H1 (cell line): ENCODE results near the gene RAB40A. TPM values are rescaled to one million over a fixed set of nuclear protein-coding genes. Genes with fewer than 3 reads are reported as not detected.

Experiments used
- CBX8 ChIP-seq: fragments of 300-800, 300-1000 bp; sonication (generic); IDR thresholded peaks from 2 replicates; pipeline ENCODE4 v1.7.1; 2016; ENCODE audit warnings: low read depth, low read length, borderline replicate concordance
- EP300 ChIP-seq, 2 experiments: IDR thresholded peaks; 1 replicate in 1 of 2; 2 replicates in 1 of 2; pipeline ENCODE4 v1.6.1; 2011 to 2012; ENCODE audit warnings: low read depth in 2 of 2, low read length in 2 of 2, mild to moderate bottlenecking in 2 of 2, borderline replicate concordance in 1 of 2, inconsistent platforms in 1 of 2, moderate library complexity in 1 of 2
- HDAC2 ChIP-seq, 2 experiments: fragments of 300-600 bp in 1 of 2; sonication (generic) in 1 of 2; IDR thresholded peaks; 2 replicates each; pipeline ENCODE4 v1.6.1; 2011 to 2012; ENCODE audit warnings: low read depth in 2 of 2, low read length in 2 of 2, mild to moderate bottlenecking in 2 of 2, moderate library complexity in 2 of 2, borderline replicate concordance in 1 of 2, inconsistent platforms in 1 of 2
- JUN ChIP-seq: IDR thresholded peaks from 2 replicates; pipeline ENCODE4 v1.6.1; 2011; ENCODE audit warnings: low read depth, mild to moderate bottlenecking, improper control_type of control experiment, low read length
- KDM1A ChIP-seq: fragments of 200-600, 300-600 bp; sonication (generic); IDR thresholded peaks from 2 replicates; pipeline ENCODE4 v1.7.1; 2016; ENCODE audit warnings: mild to moderate bottlenecking, low read length, borderline replicate concordance
- RFX5 ChIP-seq: IDR thresholded peaks from 2 replicates; pipeline ENCODE4 v1.6.1; 2011; ENCODE audit warnings: low read depth, low read length, improper control_type of control experiment, borderline replicate concordance
- RNF2 ChIP-seq: fragments of 200-900, 300-1000 bp; sonication (generic); IDR thresholded peaks from 2 replicates; pipeline ENCODE4 v1.7.1; 2016; ENCODE audit warnings: borderline replicate concordance, low read depth, mild to moderate bottlenecking, antibody characterized with exemption, low read length; ENCODE audit not compliant: poor library complexity, severe bottlenecking; ENCODE audit errors: missing control alignments
- SP2 ChIP-seq: IDR thresholded peaks from 2 replicates; pipeline ENCODE4 v1.6.1; 2012; ENCODE audit warnings: mild to moderate bottlenecking, low read length, inconsistent platforms
- polyA plus RNA-seq, 7 experiments: library from polyadenylated mRNA; depleted of rRNA in 3 of 7; stranded (reverse) in 5 of 7; unstranded in 2 of 7; fragments of >200 nt in 5 of 7; fragments of 200-250 nt in 2 of 7; gene quantifications; 1 replicate in 5 of 7; 2 replicates in 1 of 7; 4 replicates in 1 of 7; pipeline versions ENCODE4 v1.2.1 to v1.2.3, GENCODE V29; 2011 to 2013; ENCODE audit warnings: missing spikeins in 2 of 7, mixed read lengths in 2 of 7
- total RNA-seq: library from RNA; stranded (reverse); fragmentation: NEBNext Ultra II Directional; extraction: Animal tissue kit (Norgen Biotek cat#: 25700); gene quantifications from 2 replicates; pipeline ENCODE4 v1.2.1, GENCODE V29; 2021
- TF ChIP-seq, protein P1 (sequence below): fragments of 300-600 bp; sonication (generic); IDR thresholded peaks from 2 replicates; pipeline ENCODE4 v1.7.1; 2012; ENCODE audit warnings: low read length, moderate library complexity, mild to moderate bottlenecking, inconsistent platforms; ENCODE audit not compliant: insufficient replicate concordance

Gene RAB40A
- total and polyA plus RNA-seq, 2 of the 8 experiments (the other 6 are each of a cell fraction or from before 2014, with no cell fraction given): 0.09 to 0.21 TPM

DNA sequence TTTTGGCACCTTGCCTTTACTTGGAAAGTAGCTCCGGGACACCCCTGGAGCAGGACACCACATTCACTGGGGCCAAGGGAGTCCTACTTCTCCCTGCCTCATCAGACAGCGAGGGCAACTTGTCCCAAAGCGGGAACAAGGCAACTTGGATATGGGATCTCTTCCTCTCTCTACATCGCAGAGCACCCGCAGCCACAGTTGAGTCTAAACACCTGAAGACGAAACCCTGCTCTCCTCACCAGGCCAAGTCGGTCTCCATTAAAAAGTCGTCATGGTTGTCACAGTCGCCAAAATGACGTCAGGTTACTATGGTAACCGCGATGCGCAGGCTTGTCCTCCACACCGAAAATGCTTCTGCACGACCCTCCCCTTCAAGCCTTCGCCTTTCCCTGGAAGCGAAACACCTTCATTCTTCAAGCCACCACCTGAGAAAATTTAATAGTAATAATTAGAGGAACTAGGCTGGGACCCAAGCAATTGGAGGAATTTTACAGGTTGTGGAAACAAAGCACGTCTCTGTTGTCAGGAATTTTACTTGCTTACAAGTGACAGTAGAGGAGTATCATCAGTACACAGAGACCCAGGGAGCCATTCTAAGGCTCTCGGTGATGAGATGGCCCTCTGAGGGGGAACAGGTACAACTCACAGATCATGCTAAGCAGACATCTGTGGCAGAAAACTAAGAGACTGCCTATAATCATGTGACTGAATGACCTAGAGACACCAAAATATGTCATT, 35.6 kb upstream of the RAB40A start (continued):
- no peak for TF ChIP-seq CBX8
- no peak for TF ChIP-seq RFX5
- no peak for TF ChIP-seq RNF2
- TF ChIP-seq, protein P1, sequence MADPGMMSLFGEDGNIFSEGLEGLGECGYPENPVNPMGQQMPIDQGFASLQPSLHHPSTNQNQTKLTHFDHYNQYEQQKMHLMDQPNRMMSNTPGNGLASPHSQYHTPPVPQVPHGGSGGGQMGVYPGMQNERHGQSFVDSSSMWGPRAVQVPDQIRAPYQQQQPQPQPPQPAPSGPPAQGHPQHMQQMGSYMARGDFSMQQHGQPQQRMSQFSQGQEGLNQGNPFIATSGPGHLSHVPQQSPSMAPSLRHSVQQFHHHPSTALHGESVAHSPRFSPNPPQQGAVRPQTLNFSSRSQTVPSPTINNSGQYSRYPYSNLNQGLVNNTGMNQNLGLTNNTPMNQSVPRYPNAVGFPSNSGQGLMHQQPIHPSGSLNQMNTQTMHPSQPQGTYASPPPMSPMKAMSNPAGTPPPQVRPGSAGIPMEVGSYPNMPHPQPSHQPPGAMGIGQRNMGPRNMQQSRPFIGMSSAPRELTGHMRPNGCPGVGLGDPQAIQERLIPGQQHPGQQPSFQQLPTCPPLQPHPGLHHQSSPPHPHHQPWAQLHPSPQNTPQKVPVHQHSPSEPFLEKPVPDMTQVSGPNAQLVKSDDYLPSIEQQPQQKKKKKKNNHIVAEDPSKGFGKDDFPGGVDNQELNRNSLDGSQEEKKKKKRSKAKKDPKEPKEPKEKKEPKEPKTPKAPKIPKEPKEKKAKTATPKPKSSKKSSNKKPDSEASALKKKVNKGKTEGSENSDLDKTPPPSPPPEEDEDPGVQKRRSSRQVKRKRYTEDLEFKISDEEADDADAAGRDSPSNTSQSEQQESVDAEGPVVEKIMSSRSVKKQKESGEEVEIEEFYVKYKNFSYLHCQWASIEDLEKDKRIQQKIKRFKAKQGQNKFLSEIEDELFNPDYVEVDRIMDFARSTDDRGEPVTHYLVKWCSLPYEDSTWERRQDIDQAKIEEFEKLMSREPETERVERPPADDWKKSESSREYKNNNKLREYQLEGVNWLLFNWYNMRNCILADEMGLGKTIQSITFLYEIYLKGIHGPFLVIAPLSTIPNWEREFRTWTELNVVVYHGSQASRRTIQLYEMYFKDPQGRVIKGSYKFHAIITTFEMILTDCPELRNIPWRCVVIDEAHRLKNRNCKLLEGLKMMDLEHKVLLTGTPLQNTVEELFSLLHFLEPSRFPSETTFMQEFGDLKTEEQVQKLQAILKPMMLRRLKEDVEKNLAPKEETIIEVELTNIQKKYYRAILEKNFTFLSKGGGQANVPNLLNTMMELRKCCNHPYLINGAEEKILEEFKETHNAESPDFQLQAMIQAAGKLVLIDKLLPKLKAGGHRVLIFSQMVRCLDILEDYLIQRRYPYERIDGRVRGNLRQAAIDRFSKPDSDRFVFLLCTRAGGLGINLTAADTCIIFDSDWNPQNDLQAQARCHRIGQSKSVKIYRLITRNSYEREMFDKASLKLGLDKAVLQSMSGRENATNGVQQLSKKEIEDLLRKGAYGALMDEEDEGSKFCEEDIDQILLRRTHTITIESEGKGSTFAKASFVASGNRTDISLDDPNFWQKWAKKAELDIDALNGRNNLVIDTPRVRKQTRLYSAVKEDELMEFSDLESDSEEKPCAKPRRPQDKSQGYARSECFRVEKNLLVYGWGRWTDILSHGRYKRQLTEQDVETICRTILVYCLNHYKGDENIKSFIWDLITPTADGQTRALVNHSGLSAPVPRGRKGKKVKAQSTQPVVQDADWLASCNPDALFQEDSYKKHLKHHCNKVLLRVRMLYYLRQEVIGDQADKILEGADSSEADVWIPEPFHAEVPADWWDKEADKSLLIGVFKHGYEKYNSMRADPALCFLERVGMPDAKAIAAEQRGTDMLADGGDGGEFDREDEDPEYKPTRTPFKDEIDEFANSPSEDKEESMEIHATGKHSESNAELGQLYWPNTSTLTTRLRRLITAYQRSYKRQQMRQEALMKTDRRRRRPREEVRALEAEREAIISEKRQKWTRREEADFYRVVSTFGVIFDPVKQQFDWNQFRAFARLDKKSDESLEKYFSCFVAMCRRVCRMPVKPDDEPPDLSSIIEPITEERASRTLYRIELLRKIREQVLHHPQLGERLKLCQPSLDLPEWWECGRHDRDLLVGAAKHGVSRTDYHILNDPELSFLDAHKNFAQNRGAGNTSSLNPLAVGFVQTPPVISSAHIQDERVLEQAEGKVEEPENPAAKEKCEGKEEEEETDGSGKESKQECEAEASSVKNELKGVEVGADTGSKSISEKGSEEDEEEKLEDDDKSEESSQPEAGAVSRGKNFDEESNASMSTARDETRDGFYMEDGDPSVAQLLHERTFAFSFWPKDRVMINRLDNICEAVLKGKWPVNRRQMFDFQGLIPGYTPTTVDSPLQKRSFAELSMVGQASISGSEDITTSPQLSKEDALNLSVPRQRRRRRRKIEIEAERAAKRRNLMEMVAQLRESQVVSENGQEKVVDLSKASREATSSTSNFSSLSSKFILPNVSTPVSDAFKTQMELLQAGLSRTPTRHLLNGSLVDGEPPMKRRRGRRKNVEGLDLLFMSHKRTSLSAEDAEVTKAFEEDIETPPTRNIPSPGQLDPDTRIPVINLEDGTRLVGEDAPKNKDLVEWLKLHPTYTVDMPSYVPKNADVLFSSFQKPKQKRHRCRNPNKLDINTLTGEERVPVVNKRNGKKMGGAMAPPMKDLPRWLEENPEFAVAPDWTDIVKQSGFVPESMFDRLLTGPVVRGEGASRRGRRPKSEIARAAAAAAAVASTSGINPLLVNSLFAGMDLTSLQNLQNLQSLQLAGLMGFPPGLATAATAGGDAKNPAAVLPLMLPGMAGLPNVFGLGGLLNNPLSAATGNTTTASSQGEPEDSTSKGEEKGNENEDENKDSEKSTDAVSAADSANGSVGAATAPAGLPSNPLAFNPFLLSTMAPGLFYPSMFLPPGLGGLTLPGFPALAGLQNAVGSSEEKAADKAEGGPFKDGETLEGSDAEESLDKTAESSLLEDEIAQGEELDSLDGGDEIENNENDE: no peak
- no peak for TF ChIP-seq JUN
- TF ChIP-seq EP300 (IDR thresholded peaks at IDR 0.05; ENCODE audit: borderline replicate concordance in 1 of 2, low read depth in 2 of 2, low read length in 2 of 2): no peak
- TF ChIP-seq SP2: no peak
- TF ChIP-seq KDM1A: no peak
- TF ChIP-seq HDAC2 (IDR thresholded peaks at IDR 0.05; ENCODE audit: borderline replicate concordance in 1 of 2, low read depth in 2 of 2, low read length in 2 of 2): no peak
